IMR-90 (cell line): Measurements from ENCODE around the gene ADAMTS12. TPM values are rescaled to one million over a fixed set of nuclear protein-coding genes. Genes with fewer than 3 reads are reported as not detected.

Source experiments
- ATAC-seq: fragments of 200-7000 bp; cut with Tn5 transposase; 2 replicates; pipeline ENCODE4 v1.9.1; 2020; ENCODE audit warnings: low read depth, mild to moderate bottlenecking, moderate library complexity
- BruUV-seq: library from RNA; stranded (reverse); fragments of 400-500 nt; replicated peaks from 2 replicates; lab custom pipeline; 2021; lab: Mats Ljungman, UMichigan
- CTCF ChIA-PET: fragments of 300-600 bp; formaldehyde crosslinking; extraction: SDS; loops from one replicate; lab custom pipeline; 2021; ENCODE audit warnings: antibody characterized with exemption; lab: Yijun Ruan, JAX
- POLR2A ChIA-PET: fragments of 300-600 bp; sonication (Branson Sonifier 250); formaldehyde crosslinking; loops from one replicate; lab custom pipeline; 2022; ENCODE audit warnings: antibody characterized with exemption; ENCODE audit not compliant: unreplicated experiment; lab: Charles Lee
- DNase-seq: peaks from one replicate; pipeline ENCODE4 v3.0.0; 2013
- H2AFZ ChIP-seq: replicated peaks from 2 replicates; pipeline ENCODE3; 2013; ENCODE audit warnings: low read length, mild to moderate bottlenecking; ENCODE audit not compliant: poor library complexity
- H2AK5ac ChIP-seq: 2 replicates; pipeline ENCODE4 v1.6.1; 2013; ENCODE audit warnings: low read depth, low read length, inconsistent platforms
- H2AK9ac ChIP-seq: replicated peaks from 2 replicates; pipeline ENCODE3; 2013; ENCODE audit warnings: mild to moderate bottlenecking, low read depth, low read length, moderate library complexity; ENCODE audit not compliant: poor library complexity
- H2BK120ac ChIP-seq: 2 replicates; pipeline ENCODE4 v1.6.1; 2013; ENCODE audit warnings: low read depth, low read length, inconsistent platforms
- H2BK15ac ChIP-seq: 3 replicates; pipeline ENCODE4 v1.6.1; 2013; ENCODE audit warnings: low read depth, low read length, inconsistent platforms
- H2BK20ac ChIP-seq: 2 replicates; pipeline ENCODE4 v1.6.1; 2013; ENCODE audit warnings: low read depth, mild to moderate bottlenecking, inconsistent platforms, low read length, moderate library complexity
- H2BK5ac ChIP-seq: 2 replicates; pipeline ENCODE4 v1.6.1; 2013; ENCODE audit warnings: mild to moderate bottlenecking, low read depth, low read length, inconsistent platforms; ENCODE audit not compliant: poor library complexity, severe bottlenecking
- H3K14ac ChIP-seq: replicated peaks from 2 replicates; pipeline ENCODE4 v1.6.1; 2013; ENCODE audit warnings: low read depth, low read length, inconsistent platforms
- H3K18ac ChIP-seq: 2 replicates; pipeline ENCODE4 v1.6.1; 2013; ENCODE audit warnings: low read depth, low read length, control low read depth
- H3K23ac ChIP-seq: 2 replicates; pipeline ENCODE4 v1.6.1; 2013; ENCODE audit warnings: low read depth, low read length, inconsistent platforms
- H3K27ac ChIP-seq: 2 replicates; pipeline ENCODE4 v1.5.1; 2013; ENCODE audit warnings: mild to moderate bottlenecking, control low read depth, low read length; ENCODE audit not compliant: insufficient read depth
- H3K27me3 ChIP-seq: 2 replicates; pipeline ENCODE4 v1.6.1; 2013; ENCODE audit warnings: low read length; ENCODE audit not compliant: control insufficient read depth, insufficient read depth
- H3K36me3 ChIP-seq: 2 replicates; pipeline ENCODE4 v1.6.1; 2013; ENCODE audit warnings: low read length, mixed read lengths; ENCODE audit not compliant: control insufficient read depth, insufficient read depth
- H3K4ac ChIP-seq: 2 replicates; pipeline ENCODE4 v1.6.1; 2013; ENCODE audit warnings: low read depth, low read length, inconsistent platforms
- H3K4me1 ChIP-seq: 2 replicates; pipeline ENCODE4 v1.6.1; 2013; ENCODE audit warnings: low read length, mixed read lengths; ENCODE audit not compliant: control insufficient read depth, insufficient read depth
- H3K4me2 ChIP-seq: 2 replicates; pipeline ENCODE4 v1.6.1; 2013; ENCODE audit warnings: low read depth, mild to moderate bottlenecking, control low read depth, low read length, moderate library complexity
- H3K4me3 ChIP-seq: 2 replicates; pipeline ENCODE4 v1.5.1; 2013; ENCODE audit warnings: low read depth, mild to moderate bottlenecking, control low read depth, low read length, moderate library complexity; ENCODE audit not compliant: insufficient read depth
- H3K56ac ChIP-seq: 2 replicates; pipeline ENCODE4 v1.6.1; 2013; ENCODE audit warnings: low read length, inconsistent platforms; ENCODE audit not compliant: insufficient read depth; ENCODE audit errors: extremely low read depth
- H3K79me1 ChIP-seq, 2 experiments: 2 replicates each; pipeline ENCODE4 v1.6.1; 2013; ENCODE audit warnings: low read length in 2 of 2, inconsistent platforms in 1 of 2, low read depth in 1 of 2
- H3K9ac ChIP-seq: 2 replicates; pipeline ENCODE4 v1.6.1; 2013; ENCODE audit warnings: low read depth, low read length, control low read depth
- H3K9me1 ChIP-seq: 2 replicates; pipeline ENCODE4 v1.6.1; 2013; ENCODE audit warnings: low read length, inconsistent platforms; ENCODE audit not compliant: insufficient read depth
- H3K9me3 ChIP-seq: 2 replicates; pipeline ENCODE4 v1.6.1; 2013; ENCODE audit warnings: low read length; ENCODE audit not compliant: control insufficient read depth, insufficient read depth
- H4K20me1 ChIP-seq: 2 replicates; pipeline ENCODE4 v1.6.1; 2013; ENCODE audit warnings: low read length, inconsistent platforms; ENCODE audit not compliant: insufficient read depth
- H4K5ac ChIP-seq: 2 replicates; pipeline ENCODE4 v1.6.1; 2013; ENCODE audit warnings: mild to moderate bottlenecking, low read depth, low read length, control low read depth
- H4K8ac ChIP-seq, 2 experiments: 2 replicates each; pipeline ENCODE4 v1.6.1; 2013; ENCODE audit warnings: low read depth in 2 of 2, low read length in 2 of 2, control low read depth in 1 of 2, inconsistent platforms in 1 of 2
- H4K91ac ChIP-seq: 2 replicates; pipeline ENCODE4 v1.6.1; 2013; ENCODE audit warnings: low read depth, low read length, inconsistent platforms; ENCODE audit not compliant: insufficient read depth
- BHLHE40 ChIP-seq: fragments of 150-350 bp; IDR thresholded peaks from 2 replicates; pipeline ENCODE4 v1.6.1; 2016; ENCODE audit warnings: mild to moderate bottlenecking, low read depth, low read length
- CEBPB ChIP-seq: IDR thresholded peaks from 2 replicates; pipeline ENCODE4 v1.6.1; 2012; ENCODE audit warnings: low read depth, low read length, improper control_type of control experiment
- CHD1 ChIP-seq: IDR thresholded peaks from 2 replicates; pipeline ENCODE4 v1.6.1; 2012; ENCODE audit warnings: low read depth, low read length, improper control_type of control experiment
- FOS ChIP-seq: fragments of 150-350 bp; IDR thresholded peaks from 2 replicates; pipeline ENCODE4 v1.6.1; 2016; ENCODE audit warnings: low read depth, low read length
- MAFK ChIP-seq: IDR thresholded peaks from 2 replicates; pipeline ENCODE4 v1.6.1; 2012; ENCODE audit warnings: low read depth, low read length, improper control_type of control experiment
- MAZ ChIP-seq: IDR thresholded peaks from 2 replicates; pipeline ENCODE4 v1.6.1; 2012; ENCODE audit warnings: low read depth, mild to moderate bottlenecking, low read length, improper control_type of control experiment, moderate library complexity, borderline replicate concordance
- MXI1 ChIP-seq: IDR thresholded peaks from 2 replicates; pipeline ENCODE4 v1.6.1; 2012; ENCODE audit warnings: low read depth, mild to moderate bottlenecking, low read length, moderate library complexity, borderline replicate concordance
- NFE2L2 ChIP-seq: fragments of 150-350 bp; IDR thresholded peaks from 2 replicates; pipeline ENCODE4 v1.6.1; 2016; ENCODE audit warnings: low read depth, mild to moderate bottlenecking, low read length
- POLR2A ChIP-seq: IDR thresholded peaks from 2 replicates; pipeline ENCODE4 v1.6.1; 2012; ENCODE audit warnings: mild to moderate bottlenecking, low read depth, low read length
- RAD21 ChIP-seq: IDR thresholded peaks from 2 replicates; pipeline ENCODE4 v1.6.1; 2012; ENCODE audit warnings: low read length, improper control_type of control experiment
- RCOR1 ChIP-seq: IDR thresholded peaks from 2 replicates; pipeline ENCODE4 v1.6.1; 2012; ENCODE audit warnings: mild to moderate bottlenecking, low read length, improper control_type of control experiment; ENCODE audit not compliant: insufficient replicate concordance
- RFX5 ChIP-seq: IDR thresholded peaks from 2 replicates; pipeline ENCODE4 v1.8.0; 2012; ENCODE audit warnings: low read depth, mild to moderate bottlenecking, low read length, moderate library complexity
- SMC3 ChIP-seq: fragments of 150-350 bp; IDR thresholded peaks from 2 replicates; pipeline ENCODE4 v1.6.1; 2016; ENCODE audit warnings: low read depth, mild to moderate bottlenecking, antibody characterized with exemption, low read length, moderate library complexity
- WGBS, 2 experiments: methylation state at CpG; one replicate each; pipeline versions ENCODE4 v1.1.5 to v1.1.7; 2013; ENCODE audit warnings: missing lambda C conversion rate in 2 of 2; ENCODE audit not compliant: insufficient read length in 1 of 2; ENCODE audit errors: extremely low coverage in 2 of 2; 5-methylcytosine and 5-hydroxymethylcytosine counted together
- dilution Hi-C: fragments of 300-500 bp; cut with HindIII; formaldehyde crosslinking; loops from one replicate; pipeline ENCODE4 v1.14.3; 2018; ENCODE audit warnings: low sequenced_read_pairs; ENCODE audit not compliant: unreplicated experiment
- in situ Hi-C: fragments of 300-500 bp; cut with MboI; formaldehyde crosslinking; loops from 3 replicates; pipeline ENCODE4 v1.14.3; 2019; ENCODE audit warnings: low sequenced_read_pairs, inconsistent platforms, mixed read lengths
- intact Hi-C: fragments of 100-400 bp; cut with micrococcal nuclease; formaldehyde crosslinking; loops from 2 replicates; pipeline ENCODE4 v1.10.0; 2022
- polyA plus RNA-seq, 3 experiments: library from polyadenylated mRNA; depleted of rRNA; stranded (reverse); fragments of >200 nt; gene quantifications; 2 replicates each; pipeline ENCODE4 v1.2.3, GENCODE V29; 2012; ENCODE audit warnings: low replicate concordance in 1 of 3
- total RNA-seq: library from RNA; depleted of rRNA; stranded (reverse); fragments of >200 nt; gene quantifications from 2 replicates; pipeline ENCODE4 v1.2.3, GENCODE V29; 2012
- TF ChIP-seq, protein P1 (sequence below): fragments of 150-350 bp; IDR thresholded peaks from 2 replicates; pipeline ENCODE4 v1.6.1; 2016; ENCODE audit warnings: low read depth, mild to moderate bottlenecking, low read length, moderate library complexity, borderline replicate concordance
- TF ChIP-seq, protein P2 (sequence below): fragments of 150-350 bp; IDR thresholded peaks from 2 replicates; pipeline ENCODE4 v1.6.1; 2017; ENCODE audit warnings: mild to moderate bottlenecking, antibody characterized with exemption, low read length, low read depth
- TF ChIP-seq, protein P3 (sequence below): conservative IDR thresholded peaks from 2 replicates; pipeline ENCODE4 v1.5.1; 2012; ENCODE audit warnings: mild to moderate bottlenecking, low read depth, low read length, improper control_type of control experiment

Gene ADAMTS12
- total and polyA plus RNA-seq, 2 of the 4 experiments (the other 2 are of a cell fraction) = 27.3 to 51.3 TPM

DNA sequence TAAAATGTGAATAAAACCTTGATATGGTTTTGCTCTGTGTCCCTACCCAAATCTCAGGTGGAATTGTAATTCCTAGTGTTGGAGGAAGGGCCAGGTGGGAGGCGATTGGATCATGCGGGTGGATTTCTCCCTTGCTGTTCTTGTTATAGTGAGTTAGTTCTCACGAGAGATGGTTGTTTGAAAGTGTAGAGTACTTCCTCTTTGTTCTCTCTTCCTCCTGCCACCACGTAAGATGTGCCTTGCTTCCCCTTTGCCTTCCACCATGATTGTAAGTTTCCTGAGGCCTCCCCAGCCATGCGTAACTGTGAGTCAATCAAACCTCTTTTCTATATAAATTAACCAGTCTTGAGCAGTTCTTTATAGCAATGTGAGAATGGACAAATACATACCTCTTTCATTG is 416.1 kb downstream of the ADAMTS12 start:
- no peak overlapping the region for H2AK9ac ChIP-seq
- H3K9me1 ChIP-seq = no peaks in the 10 kb centered on the region
- H3K4me1 ChIP-seq = no peaks in the 10 kb centered on the region
- no peak overlapping the region for H3K56ac ChIP-seq
- no peak overlapping the region for H2BK120ac ChIP-seq
- no peak overlapping the region for H4K91ac ChIP-seq
- peaks cover 4% of the 10 kb centered on the region; the same call in 1 of the 2 replicates for H4K20me1 ChIP-seq
- no peak overlapping the region for H3K18ac ChIP-seq
- dilution Hi-C loops = no loop called here
- no peak overlapping the region for H2AK5ac ChIP-seq
- DNase-seq = no peak
- BruUV-seq = no TSS peak
- in situ Hi-C loops = no loop called here
- intact Hi-C loops = no loop called here
- H3K14ac ChIP-seq = no peak overlapping the region
- WGBS, 2 experiments = no CpG with 5 or more reads among the region's 5 CpGs
- H3K27ac ChIP-seq = no peak overlapping the region
- H2BK5ac ChIP-seq = no peak overlapping the region
- no peak overlapping the region for H4K5ac ChIP-seq
- H2BK15ac ChIP-seq = no peak overlapping the region
- H3K4me3 ChIP-seq = no peak overlapping the region
- ATAC-seq = no peak
- ChIA-PET POLR2A (no interaction called here), CTCF (no interaction called here)
- peaks cover 0 to 5% of the 10 kb centered on the region in 2 experiments; a peak in 3 of 4 replicates for H3K79me1 ChIP-seq
- no peaks in the 10 kb centered on the region for H3K27me3 ChIP-seq
- H3K36me3 ChIP-seq = peaks cover 19% of the 10 kb centered on the region
- H3K9ac ChIP-seq = no peak overlapping the region
- H2BK20ac ChIP-seq = no peak overlapping the region
- TF ChIP-seq FOS = no peak
- TF ChIP-seq BHLHE40 = no peak
- no peak for TF ChIP-seq MXI1
- no peak for TF ChIP-seq MAZ
- no peak for TF ChIP-seq POLR2A
- TF ChIP-seq, protein P1, sequence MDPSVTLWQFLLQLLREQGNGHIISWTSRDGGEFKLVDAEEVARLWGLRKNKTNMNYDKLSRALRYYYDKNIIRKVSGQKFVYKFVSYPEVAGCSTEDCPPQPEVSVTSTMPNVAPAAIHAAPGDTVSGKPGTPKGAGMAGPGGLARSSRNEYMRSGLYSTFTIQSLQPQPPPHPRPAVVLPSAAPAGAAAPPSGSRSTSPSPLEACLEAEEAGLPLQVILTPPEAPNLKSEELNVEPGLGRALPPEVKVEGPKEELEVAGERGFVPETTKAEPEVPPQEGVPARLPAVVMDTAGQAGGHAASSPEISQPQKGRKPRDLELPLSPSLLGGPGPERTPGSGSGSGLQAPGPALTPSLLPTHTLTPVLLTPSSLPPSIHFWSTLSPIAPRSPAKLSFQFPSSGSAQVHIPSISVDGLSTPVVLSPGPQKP = no peak
- no peak for TF ChIP-seq SMC3
- TF ChIP-seq, protein P2, sequence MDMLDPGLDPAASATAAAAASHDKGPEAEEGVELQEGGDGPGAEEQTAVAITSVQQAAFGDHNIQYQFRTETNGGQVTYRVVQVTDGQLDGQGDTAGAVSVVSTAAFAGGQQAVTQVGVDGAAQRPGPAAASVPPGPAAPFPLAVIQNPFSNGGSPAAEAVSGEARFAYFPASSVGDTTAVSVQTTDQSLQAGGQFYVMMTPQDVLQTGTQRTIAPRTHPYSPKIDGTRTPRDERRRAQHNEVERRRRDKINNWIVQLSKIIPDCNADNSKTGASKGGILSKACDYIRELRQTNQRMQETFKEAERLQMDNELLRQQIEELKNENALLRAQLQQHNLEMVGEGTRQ = no peak
- no peak for TF ChIP-seq CHD1
- TF ChIP-seq CEBPB = no peak
- TF ChIP-seq NFE2L2 = no peak
- TF ChIP-seq, protein P3, sequence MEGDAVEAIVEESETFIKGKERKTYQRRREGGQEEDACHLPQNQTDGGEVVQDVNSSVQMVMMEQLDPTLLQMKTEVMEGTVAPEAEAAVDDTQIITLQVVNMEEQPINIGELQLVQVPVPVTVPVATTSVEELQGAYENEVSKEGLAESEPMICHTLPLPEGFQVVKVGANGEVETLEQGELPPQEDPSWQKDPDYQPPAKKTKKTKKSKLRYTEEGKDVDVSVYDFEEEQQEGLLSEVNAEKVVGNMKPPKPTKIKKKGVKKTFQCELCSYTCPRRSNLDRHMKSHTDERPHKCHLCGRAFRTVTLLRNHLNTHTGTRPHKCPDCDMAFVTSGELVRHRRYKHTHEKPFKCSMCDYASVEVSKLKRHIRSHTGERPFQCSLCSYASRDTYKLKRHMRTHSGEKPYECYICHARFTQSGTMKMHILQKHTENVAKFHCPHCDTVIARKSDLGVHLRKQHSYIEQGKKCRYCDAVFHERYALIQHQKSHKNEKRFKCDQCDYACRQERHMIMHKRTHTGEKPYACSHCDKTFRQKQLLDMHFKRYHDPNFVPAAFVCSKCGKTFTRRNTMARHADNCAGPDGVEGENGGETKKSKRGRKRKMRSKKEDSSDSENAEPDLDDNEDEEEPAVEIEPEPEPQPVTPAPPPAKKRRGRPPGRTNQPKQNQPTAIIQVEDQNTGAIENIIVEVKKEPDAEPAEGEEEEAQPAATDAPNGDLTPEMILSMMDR = no peak
- TF ChIP-seq RAD21 = no peak
- TF ChIP-seq MAFK = no peak
- no peak for TF ChIP-seq RCOR1
- TF ChIP-seq RFX5 = no peak
- no peak overlapping the region for H3K4ac ChIP-seq
- no peak overlapping the region for H3K4me2 ChIP-seq
- no peak overlapping the region for H3K23ac ChIP-seq
- H3K9me3 ChIP-seq = no peaks in the 10 kb centered on the region
- H2AFZ ChIP-seq = no peak overlapping the region
- H4K8ac ChIP-seq = no peak overlapping the region
